NCI-H1694 (cell line): ENCODE data around the gene CFAP99.
"Not testable (repeated sequence)": the region's sequence is repeated elsewhere in the genome, so short reads cannot be mapped to it uniquely, and the experiment has no call there.

Experiments
- DNase-seq: peaks from one replicate; lab custom pipeline; 2025; lab: John Stamatoyannopoulos, UW

The CFAP99 gene

GRCh38 chr4:2449051-2449450, 30.3 kb downstream of the CFAP99 start:
- no peak for DNase-seq

- no peak for DNase-seq
These were observed 31.0 kb downstream of the CFAP99 start for GRCh38 chr4:2449511-2450392.

- no peak for DNase-seq
These were observed 31.8 kb downstream of the CFAP99 start for GRCh38 chr4:2450394-2451035.

GRCh38 chr4:2451036-2451520, 32.3 kb downstream of the CFAP99 start:
- no peak for DNase-seq

- no peak for DNase-seq
These were observed 33.3 kb downstream of the CFAP99 start for GRCh38 chr4:2451821-2452785.

- DNase-seq = no peak
These were observed 38.9 kb downstream of the CFAP99 start for GRCh38 chr4:2457481-2458295.

- no peak for DNase-seq
These were observed 40.1 kb downstream of the CFAP99 start for GRCh38 chr4:2458546-2459491.

- DNase-seq = no peak
These were observed 41.0 kb downstream of the CFAP99 start for GRCh38 chr4:2459589-2460349.

GRCh38 chr4:2461246-2461960, 42.6 kb downstream of the CFAP99 start:
- no peak for DNase-seq

GRCh38 chr4:2462218-2462991, 43.6 kb downstream of the CFAP99 start:
- DNase-seq = peak; percentile 10

- no peak for DNase-seq
These were observed 44.4 kb downstream of the CFAP99 start for GRCh38 chr4:2462992-2463762.

- DNase-seq = no peak
These were observed 46.3 kb downstream of the CFAP99 start for GRCh38 chr4:2465032-2465431.

- DNase-seq = not testable (repeated sequence)
These were observed 46.8 kb downstream of the CFAP99 start for GRCh38 chr4:2465544-2465943.

- peak; percentile 82 for DNase-seq
These were observed 49.9 kb downstream of the CFAP99 start, which contains the start of gene RNF4 for GRCh38 chr4:2468456-2469191. TSS of gene RNF4 (plus strand) at chr4:2469106. CDS start at chr4:2490494, 21,388 bp downstream.

- no peak for DNase-seq
These were observed 50.6 kb downstream of the CFAP99 start for GRCh38 chr4:2469192-2469984.
